GM12873 (cell line): Measurements from ENCODE around the gene MBD2.

ENCODE experiments used
- CTCF ChIP-seq: IDR thresholded peaks from 2 replicates; pipeline ENCODE4 v1.5.1; 2012; ENCODE audit warnings: low read depth, mild to moderate bottlenecking, moderate library complexity, low read length, control low read depth; ENCODE audit not compliant: insufficient read depth; ENCODE audit errors: missing control alignments

MBD2 gene

GRCh38 chr18:54257015-54257414, 32.5 kb upstream of the MBD2 start:
- TF ChIP-seq CTCF = no peak

- TF ChIP-seq CTCF = no peak
Observed at GRCh38 chr18:54255141-54255540, 30.7 kb upstream of the MBD2 start.

- no peak for TF ChIP-seq CTCF
Observed at GRCh38 chr18:54254265-54254758, 29.8 kb upstream of the MBD2 start.

GRCh38 chr18:54251606-54252390, 27.3 kb upstream of the MBD2 start:
- TF ChIP-seq CTCF = no peak

GRCh38 chr18:54250846-54251261, 26.4 kb upstream of the MBD2 start:
- TF ChIP-seq CTCF = no peak

GRCh38 chr18:54247511-54248175, 23.2 kb upstream of the MBD2 start:
- TF ChIP-seq CTCF = no peak

GRCh38 chr18:54242327-54242726, 17.9 kb upstream of the MBD2 start:
- no peak for TF ChIP-seq CTCF
